Measurements from ENCODE around the gene PDE8A. TPM values are rescaled to one million over a fixed set of nuclear protein-coding genes. Genes with fewer than 3 reads are reported as not detected.

PDE8A gene
- total RNA-seq, 2 donors from 2014 or later = 63.3 to 85.3 TPM

DNA sequence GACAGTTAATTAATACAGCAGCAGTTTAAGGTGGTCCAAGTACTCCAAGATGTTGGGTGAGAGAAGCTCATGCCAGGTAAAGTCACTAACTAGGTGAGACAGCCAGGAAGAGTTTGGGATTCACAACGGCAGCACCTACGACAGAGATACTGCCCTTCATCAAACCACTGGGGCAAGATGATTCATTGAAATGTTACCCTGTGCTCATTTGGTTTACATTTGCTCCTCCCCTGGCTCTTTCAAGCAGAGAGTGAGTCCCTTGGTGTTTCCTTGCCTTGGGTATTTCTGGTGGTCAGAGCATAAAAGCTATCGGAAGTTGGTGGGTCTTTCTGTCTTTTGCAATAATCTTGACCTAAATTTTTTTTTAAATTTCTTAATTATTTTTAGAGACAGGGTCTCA, 19.9 kb upstream of the PDE8A start:
- no peak for DNase-seq
- Histone ChIP-seq H3K9me3 (no peaks in the 10 kb centered on the region), H3K9ac (ENCODE audit: low read depth in 2 of 2, low read length in 2 of 2) (no peak overlapping the region), H3K27me3 (no peaks in the 10 kb centered on the region), H3K36me3 (no peaks in the 10 kb centered on the region), H3K4me1 (no peaks in the 10 kb centered on the region), H3K27ac (no peak overlapping the region), H3K4me3 (no peak overlapping the region)
- TF ChIP-seq, protein P1, sequence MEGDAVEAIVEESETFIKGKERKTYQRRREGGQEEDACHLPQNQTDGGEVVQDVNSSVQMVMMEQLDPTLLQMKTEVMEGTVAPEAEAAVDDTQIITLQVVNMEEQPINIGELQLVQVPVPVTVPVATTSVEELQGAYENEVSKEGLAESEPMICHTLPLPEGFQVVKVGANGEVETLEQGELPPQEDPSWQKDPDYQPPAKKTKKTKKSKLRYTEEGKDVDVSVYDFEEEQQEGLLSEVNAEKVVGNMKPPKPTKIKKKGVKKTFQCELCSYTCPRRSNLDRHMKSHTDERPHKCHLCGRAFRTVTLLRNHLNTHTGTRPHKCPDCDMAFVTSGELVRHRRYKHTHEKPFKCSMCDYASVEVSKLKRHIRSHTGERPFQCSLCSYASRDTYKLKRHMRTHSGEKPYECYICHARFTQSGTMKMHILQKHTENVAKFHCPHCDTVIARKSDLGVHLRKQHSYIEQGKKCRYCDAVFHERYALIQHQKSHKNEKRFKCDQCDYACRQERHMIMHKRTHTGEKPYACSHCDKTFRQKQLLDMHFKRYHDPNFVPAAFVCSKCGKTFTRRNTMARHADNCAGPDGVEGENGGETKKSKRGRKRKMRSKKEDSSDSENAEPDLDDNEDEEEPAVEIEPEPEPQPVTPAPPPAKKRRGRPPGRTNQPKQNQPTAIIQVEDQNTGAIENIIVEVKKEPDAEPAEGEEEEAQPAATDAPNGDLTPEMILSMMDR (IDR thresholded peaks at IDR 0.05) = no peak
- intact Hi-C loops (cut with DNase I) = no loop called here

DNA sequence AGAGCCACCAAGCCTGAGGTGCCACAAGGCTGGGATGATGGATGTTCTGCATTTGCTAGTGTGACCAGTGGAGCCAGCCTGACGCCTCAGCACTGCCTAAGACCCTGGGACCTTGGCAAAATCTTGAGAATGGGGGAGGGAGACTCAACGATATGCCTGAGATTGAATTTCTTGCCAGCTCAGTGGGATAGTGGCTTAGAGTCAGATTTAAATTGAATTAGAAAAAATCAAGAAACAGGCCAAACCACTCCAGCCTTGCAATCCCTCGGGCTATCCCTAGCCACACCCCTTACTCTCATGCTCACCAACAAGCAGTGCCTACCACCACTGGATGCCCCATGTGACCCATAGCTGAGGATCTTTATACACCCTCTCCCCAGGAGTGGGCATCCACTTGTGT, 18.7 kb upstream of the PDE8A start:
- H3K9me3 ChIP-seq = no peaks in the 10 kb centered on the region
- intact Hi-C loops (cut with DNase I) = no loop called here
- no peaks in the 10 kb centered on the region for H3K36me3 ChIP-seq
- H3K9ac ChIP-seq (ENCODE audit: low read depth in 2 of 2, low read length in 2 of 2) = no peak overlapping the region
- TF ChIP-seq, protein P1 (IDR thresholded peaks at IDR 0.05) = no peak
- no peak for DNase-seq
- no peak overlapping the region for H3K27ac ChIP-seq
- no peaks in the 10 kb centered on the region for H3K4me1 ChIP-seq
- H3K4me3 ChIP-seq = no peak overlapping the region
- H3K27me3 ChIP-seq = no peaks in the 10 kb centered on the region

DNA sequence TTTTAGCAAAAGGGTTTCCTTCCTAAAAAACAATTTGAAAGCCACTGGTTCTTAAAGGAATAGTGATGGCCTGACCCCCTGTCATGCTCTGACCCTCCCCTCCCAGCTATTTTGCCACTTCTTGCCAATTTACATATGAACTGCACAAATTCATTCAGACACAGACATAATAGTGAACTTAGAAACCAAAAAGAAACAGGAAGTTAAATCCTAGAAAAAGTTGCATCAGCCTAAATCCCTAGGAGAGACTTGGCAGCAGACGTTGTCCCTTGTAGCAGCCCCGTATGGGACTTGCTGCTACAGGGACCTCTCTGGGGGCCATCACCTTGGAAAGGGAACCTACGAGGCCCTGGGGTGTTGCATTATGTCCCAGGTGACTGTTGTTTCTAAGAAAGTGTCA, 14.3 kb upstream of the PDE8A start:
- Histone ChIP-seq H3K27ac (no peak overlapping the region), H3K36me3 (no peaks in the 10 kb centered on the region), H3K9me3 (no peaks in the 10 kb centered on the region), H3K9ac (ENCODE audit: low read depth in 2 of 2, low read length in 2 of 2) (no peak overlapping the region), H3K4me3 (no peak overlapping the region), H3K4me1 (no peaks in the 10 kb centered on the region), H3K27me3 (no peaks in the 10 kb centered on the region)
- intact Hi-C loops (cut with DNase I) = no loop called here
- DNase-seq = no peak
- TF ChIP-seq, protein P1 (IDR thresholded peaks at IDR 0.05) = no peak

DNA sequence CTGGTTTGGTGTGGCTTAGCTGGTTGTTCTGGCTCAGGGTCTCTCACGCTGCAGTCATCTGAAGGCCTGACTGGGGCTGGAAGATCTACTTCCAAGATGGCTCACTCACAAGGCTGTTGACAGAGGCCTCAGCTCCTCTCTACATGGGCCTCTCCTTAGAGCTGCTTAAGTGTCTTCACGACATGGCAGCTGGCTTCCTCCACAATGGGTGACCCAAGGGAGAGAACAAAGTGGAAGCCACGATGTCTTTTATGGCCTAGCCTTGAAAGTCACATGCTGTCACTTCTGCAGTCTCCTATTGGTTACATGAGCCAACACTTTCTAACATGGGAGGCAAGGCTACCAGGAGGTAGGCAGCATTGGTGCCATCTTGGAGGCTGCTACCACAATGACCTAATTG, 13.4 kb upstream of the PDE8A start:
- Histone ChIP-seq H3K27me3 (no peaks in the 10 kb centered on the region), H3K4me1 (no peaks in the 10 kb centered on the region), H3K36me3 (no peaks in the 10 kb centered on the region), H3K27ac (no peak overlapping the region), H3K9me3 (no peaks in the 10 kb centered on the region), H3K4me3 (no peak overlapping the region), H3K9ac (ENCODE audit: low read depth in 2 of 2, low read length in 2 of 2) (no peak overlapping the region)
- intact Hi-C loops (cut with DNase I) = no loop called here
- no peak for DNase-seq
- TF ChIP-seq, protein P1 (IDR thresholded peaks at IDR 0.05) = no peak

DNA sequence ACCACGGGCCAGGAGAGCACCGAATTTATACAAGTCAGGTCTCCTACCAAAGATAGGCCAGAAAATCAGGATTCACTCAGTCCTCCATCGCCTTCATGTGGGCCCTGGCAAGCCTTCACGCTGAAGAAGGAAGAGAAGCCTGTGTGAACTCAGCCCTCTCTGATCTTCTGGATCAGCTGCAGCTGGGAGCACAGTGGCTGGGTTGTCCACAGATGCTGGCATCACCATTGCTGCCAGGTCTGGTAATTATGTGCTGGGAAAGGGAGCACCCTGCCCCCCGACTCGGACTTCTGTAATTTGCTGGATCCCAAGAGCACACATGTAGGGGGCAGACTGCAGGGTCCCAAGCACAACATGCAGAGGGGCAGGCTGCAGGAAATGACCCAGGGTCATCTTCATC, 12.4 kb upstream of the PDE8A start:
- no peak overlapping the region for H3K9ac ChIP-seq (ENCODE audit: low read depth in 2 of 2, low read length in 2 of 2)
- H3K27ac ChIP-seq = no peak overlapping the region
- no peaks in the 10 kb centered on the region for H3K4me1 ChIP-seq
- H3K36me3 ChIP-seq = no peaks in the 10 kb centered on the region
- intact Hi-C loops (cut with DNase I) = no loop called here
- H3K9me3 ChIP-seq = no peaks in the 10 kb centered on the region
- DNase-seq = no peak
- H3K4me3 ChIP-seq = no peak overlapping the region
- TF ChIP-seq, protein P1 (IDR thresholded peaks at IDR 0.05) = no peak
- no peaks in the 10 kb centered on the region for H3K27me3 ChIP-seq

DNA sequence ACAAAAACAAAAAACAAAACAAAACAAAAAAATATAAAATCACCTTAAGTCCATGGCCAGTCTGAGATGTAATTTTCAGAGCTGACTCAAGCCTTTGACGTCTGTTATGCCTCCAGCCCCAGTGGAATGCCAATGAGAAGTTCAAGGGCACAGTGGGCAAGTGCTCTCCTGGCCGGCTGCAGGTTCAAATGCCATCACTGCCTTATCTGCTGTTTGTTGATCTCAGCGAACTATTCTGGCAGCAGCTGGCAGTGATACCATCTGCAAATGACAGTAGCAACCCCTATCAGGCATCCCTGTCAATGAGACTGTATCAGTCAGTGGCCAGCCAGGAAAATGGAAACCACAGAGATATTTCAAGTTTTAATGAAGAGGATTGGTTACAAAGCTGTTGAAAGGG, 10.8 kb upstream of the PDE8A start:
- no peak overlapping the region for H3K4me3 ChIP-seq
- no peak overlapping the region for H3K9ac ChIP-seq (ENCODE audit: low read depth in 2 of 2, low read length in 2 of 2)
- no peaks in the 10 kb centered on the region for H3K9me3 ChIP-seq
- H3K36me3 ChIP-seq = no peaks in the 10 kb centered on the region
- H3K27me3 ChIP-seq = no peaks in the 10 kb centered on the region
- H3K27ac ChIP-seq = no peak overlapping the region
- DNase-seq = no peak
- no peaks in the 10 kb centered on the region for H3K4me1 ChIP-seq
- intact Hi-C loops (cut with DNase I) = no loop called here
- TF ChIP-seq, protein P1 (IDR thresholded peaks at IDR 0.05) = no peak
